Thymus (tissue), 11 donors: ENCODE results near the gene KLHDC1. TPM values are rescaled to one million over a fixed set of nuclear protein-coding genes. Genes with fewer than 3 reads are reported as not detected.
"Not testable (repeated sequence)": the region's sequence is repeated elsewhere in the genome, so short reads cannot be mapped to it uniquely, and the experiment has no call there.

Experiments
- DNase-seq, 9 donors: peaks; one replicate each; pipeline ENCODE4 v3.0.0-alpha.2; 2013; ENCODE audit warnings: low spot score in 9 of 9, low read depth in 6 of 9, missing footprints in 1 of 9
- H3K27ac ChIP-seq, 2 donors: one replicate each; pipeline ENCODE4 v1.5.1; 2013; ENCODE audit warnings: control low read depth in 1 of 2, low read depth in 1 of 2, low read length in 1 of 2, mild to moderate bottlenecking in 1 of 2, moderate library complexity in 1 of 2
- H3K27me3 ChIP-seq, 2 donors: one replicate each; pipeline ENCODE4 v1.5.1; 2013; ENCODE audit warnings: low read length in 1 of 2; ENCODE audit not compliant: control insufficient read depth in 2 of 2, insufficient read depth in 1 of 2
- H3K36me3 ChIP-seq, 2 donors: one replicate each; pipeline ENCODE4 v1.5.1; 2013; ENCODE audit warnings: low read length in 1 of 2, mild to moderate bottlenecking in 1 of 2, moderate library complexity in 1 of 2; ENCODE audit not compliant: control insufficient read depth in 2 of 2, insufficient read depth in 2 of 2
- H3K4me1 ChIP-seq, 2 donors: one replicate each; pipeline ENCODE4 v1.5.1; 2013; ENCODE audit warnings: low read length in 2 of 2; ENCODE audit not compliant: control insufficient read depth in 2 of 2, insufficient read depth in 2 of 2
- H3K4me3 ChIP-seq, 2 donors: one replicate each; pipeline ENCODE4 v1.5.1; 2013; ENCODE audit warnings: low read length in 2 of 2, control low read depth in 1 of 2, mild to moderate bottlenecking in 1 of 2
- H3K9me3 ChIP-seq, 2 donors: one replicate each; pipeline ENCODE4 v1.5.1; 2013; ENCODE audit warnings: low read length in 1 of 2, mild to moderate bottlenecking in 1 of 2; ENCODE audit not compliant: control insufficient read depth in 2 of 2, insufficient read depth in 1 of 2
- WGBS: extraction: QIAGEN DNeasy Blood & Tissue Kit; methylation state at CpG from one replicate; pipeline ENCODE4 v1.1.7; 2013; 5-methylcytosine and 5-hydroxymethylcytosine counted together
- polyA plus RNA-seq: library from polyadenylated mRNA; stranded (reverse); fragments of 200-250 nt; gene quantifications from one replicate; pipeline ENCODE4 v1.2.3, GENCODE V29; 2013
- total RNA-seq: library from RNA; stranded (reverse); fragments of 120-200 nt; gene quantifications from one replicate; pipeline ENCODE4 v1.2.4, GENCODE V29; 2013
- donor health status: healthy.

Gene KLHDC1
- total and polyA plus RNA-seq, 2 donors: 3.9 to 7.6 TPM

- 96% methylated on average over 4 of the region's 4 CpGs for WGBS
- not testable (repeated sequence) for H3K27me3 ChIP-seq, H3K27ac ChIP-seq, H3K4me3 ChIP-seq, H3K36me3 ChIP-seq, H3K4me1 ChIP-seq, DNase-seq, H3K9me3 ChIP-seq
Measured at GRCh38 chr14:49704471-49704870, 11.6 kb downstream of the KLHDC1 start.

DNA sequence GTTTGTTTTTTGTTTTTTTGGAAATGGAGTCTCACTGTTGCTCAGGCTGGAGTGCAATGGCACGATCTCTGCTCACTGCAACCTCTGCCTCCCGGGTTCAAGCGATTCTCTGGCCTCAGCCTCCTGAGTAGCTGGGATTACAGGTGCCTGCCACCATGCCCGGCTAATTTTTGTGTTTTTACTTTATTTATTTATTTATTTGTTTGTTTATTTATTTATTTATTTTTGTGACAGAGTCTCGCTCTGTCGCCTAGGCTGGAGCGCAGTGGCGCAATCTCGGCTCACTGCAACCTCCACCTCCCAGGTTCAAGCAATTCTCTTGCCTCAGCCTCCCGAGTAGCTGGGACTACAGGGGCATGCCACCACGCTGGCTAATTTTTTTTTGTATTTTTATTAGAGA lies 18.1 kb downstream of the KLHDC1 start:
- H3K36me3 ChIP-seq, DNase-seq, H3K9me3 ChIP-seq, H3K27me3 ChIP-seq, H3K4me1 ChIP-seq, H3K27ac ChIP-seq, H3K4me3 ChIP-seq: not testable (repeated sequence)
- 98% methylated on average over 11 of the region's 11 CpGs for WGBS

- Histone ChIP-seq H3K9me3 (no peaks in the 10 kb centered on the region), H3K27ac (no peak overlapping the region), H3K4me1 (no peaks in the 10 kb centered on the region), H3K4me3 (no peak overlapping the region), H3K27me3 (no peaks in the 10 kb centered on the region), H3K36me3 (no peaks in the 10 kb centered on the region)
- no peak for DNase-seq
Measured at GRCh38 chr14:49720744-49721143, 27.8 kb downstream of the KLHDC1 start.

GRCh38 chr14:49721733-49722435 lies 29.0 kb downstream of the KLHDC1 start:
- not testable (repeated sequence) for H3K4me3 ChIP-seq, H3K9me3 ChIP-seq, H3K27ac ChIP-seq, H3K36me3 ChIP-seq, H3K4me1 ChIP-seq, H3K27me3 ChIP-seq, DNase-seq
- WGBS: 98% methylated on average over 9 of the region's 9 CpGs

- 98% methylated on average over 5 of the region's 5 CpGs for WGBS
- Histone ChIP-seq H3K36me3 (peaks cover 0 to 2% of the 10 kb centered on the region in 2 donors), H3K4me3 (no peak overlapping the region), H3K4me1 (no peaks in the 10 kb centered on the region), H3K27me3 (no peaks in the 10 kb centered on the region), H3K9me3 (no peaks in the 10 kb centered on the region), H3K27ac (no peak overlapping the region)
- no peak for DNase-seq
Measured at GRCh38 chr14:49727171-49727570, 34.3 kb downstream of the KLHDC1 start.

- 99% methylated on average over 3 of the region's 3 CpGs for WGBS
- Histone ChIP-seq H3K36me3 (no peaks in the 10 kb centered on the region), H3K9me3 (no peaks in the 10 kb centered on the region)
Measured at GRCh38 chr14:49732896-49733295, 40.0 kb downstream of the KLHDC1 start.

DNA sequence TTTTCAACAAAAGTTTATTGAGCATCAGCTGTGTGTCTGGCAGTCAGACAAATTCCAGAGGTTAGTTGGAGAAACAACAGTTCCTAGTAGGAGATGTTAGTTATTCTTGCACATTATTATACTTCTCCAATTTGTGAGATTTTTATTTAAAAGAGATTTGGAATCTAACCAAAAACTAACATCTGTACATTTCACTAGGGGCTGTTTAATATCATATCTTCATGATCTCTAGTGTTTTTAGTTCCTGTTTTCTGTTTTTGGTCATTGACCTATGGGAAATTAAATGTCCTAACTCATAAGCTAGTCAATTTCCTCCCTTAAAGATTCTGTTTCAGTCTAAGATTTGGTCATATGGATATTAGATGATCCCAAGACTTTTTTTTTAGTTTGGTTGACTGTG lies 40.9 kb downstream of the KLHDC1 start:
- H3K27me3 ChIP-seq: no peaks in the 10 kb centered on the region
- H3K9me3 ChIP-seq: no peaks in the 10 kb centered on the region
- DNase-seq: no peak
- no peak overlapping the region for H3K4me3 ChIP-seq
- no peak overlapping the region for H3K27ac ChIP-seq
- no peaks in the 10 kb centered on the region for H3K4me1 ChIP-seq
- H3K36me3 ChIP-seq: no peaks in the 10 kb centered on the region

More at GRCh38 chr14:49732896-49733295, 40.0 kb downstream of the KLHDC1 start:
- H3K4me3 ChIP-seq: no peak overlapping the region
- H3K27me3 ChIP-seq: no peaks in the 10 kb centered on the region
- H3K4me1 ChIP-seq: no peaks in the 10 kb centered on the region
- no peak overlapping the region for H3K27ac ChIP-seq
- DNase-seq: no peak

- not testable (repeated sequence) for H3K9me3 ChIP-seq, H3K27ac ChIP-seq, H3K4me1 ChIP-seq, H3K27me3 ChIP-seq, DNase-seq, H3K36me3 ChIP-seq, H3K4me3 ChIP-seq
- WGBS: 97% methylated on average over 4 of the region's 4 CpGs
Measured at GRCh38 chr14:49735669-49736068, 42.7 kb downstream of the KLHDC1 start.

- Histone ChIP-seq H3K27ac (no peak overlapping the region), H3K9me3 (no peaks in the 10 kb centered on the region), H3K4me1 (no peaks in the 10 kb centered on the region), H3K4me3 (no peak overlapping the region), H3K36me3 (no peaks in the 10 kb centered on the region), H3K27me3 (no peaks in the 10 kb centered on the region)
- DNase-seq: no peak
- WGBS: 93% methylated on average over 1 of the region's 1 CpG
Measured at GRCh38 chr14:49745191-49745590, 52.3 kb downstream of the KLHDC1 start.

GRCh38 chr14:49746476-49746875 lies 53.6 kb downstream of the KLHDC1 start:
- H3K4me1 ChIP-seq, H3K9me3 ChIP-seq, DNase-seq: not testable (repeated sequence)

More at GRCh38 chr14:49746476-49746875, 53.6 kb downstream of the KLHDC1 start:
- not testable (repeated sequence) for H3K27ac ChIP-seq, H3K27me3 ChIP-seq, H3K4me3 ChIP-seq, H3K36me3 ChIP-seq
